Large intestine (tissue), 3 donors: ENCODE measurements around the gene HOXA4. TPM values are rescaled to one million over a fixed set of nuclear protein-coding genes. Genes with fewer than 3 reads are reported as not detected.

ENCODE experiments used
- DNase-seq, 2 donors: peaks; one replicate each; pipeline versions ENCODE4 v3.0.0 to v3.0.0-alpha.2; 2013
- H3K27ac ChIP-seq: one replicate; pipeline ENCODE4 v1.5.1; 2013; ENCODE audit warnings: low read length
- H3K27me3 ChIP-seq: 2 replicates; pipeline ENCODE4 v1.6.1; 2013; ENCODE audit warnings: low read length; ENCODE audit not compliant: control insufficient read depth, insufficient read depth
- H3K36me3 ChIP-seq: 2 replicates; pipeline ENCODE4 v1.6.1; 2013; ENCODE audit warnings: low read length; ENCODE audit not compliant: control insufficient read depth, insufficient read depth
- H3K4me1 ChIP-seq: one replicate; pipeline ENCODE4 v1.6.1; 2013; ENCODE audit warnings: low read length; ENCODE audit not compliant: control insufficient read depth, insufficient read depth
- H3K4me3 ChIP-seq: one replicate; pipeline ENCODE4 v1.5.1; 2013; ENCODE audit warnings: low read length
- H3K9me3 ChIP-seq: one replicate; pipeline ENCODE4 v1.6.1; 2013; ENCODE audit warnings: mild to moderate bottlenecking, low read depth, low read length, moderate library complexity; ENCODE audit not compliant: control insufficient read depth
- WGBS: methylation state at CpG from one replicate; pipeline ENCODE4 v1.1.5; 2013; ENCODE audit warnings: low lambda C conversion rate; ENCODE audit not compliant: insufficient coverage; 5-methylcytosine and 5-hydroxymethylcytosine counted together
- polyA plus RNA-seq: library from polyadenylated mRNA; unstranded; fragments of 120-200 nt; gene quantifications from one replicate; pipeline ENCODE4 v1.2.1, GENCODE V29; 2013

Gene HOXA4
- polyA plus RNA-seq, 1 donor, result 19.7 TPM

- no peak overlapping the region for H3K4me3 ChIP-seq
- no peaks in the 10 kb centered on the region for H3K36me3 ChIP-seq
- no peak overlapping the region for H3K27ac ChIP-seq
- peaks cover 94% of the 10 kb centered on the region for H3K27me3 ChIP-seq
- peaks cover 17% of the 10 kb centered on the region for H3K9me3 ChIP-seq
- DNase-seq, result no peak
- peaks cover 3% of the 10 kb centered on the region for H3K4me1 ChIP-seq
- WGBS, result no CpG with 5 or more reads among the region's 12 CpGs
Observed at GRCh38 chr7:27174874-27175625, 44.5 kb upstream of the HOXA4 start.

GRCh38 chr7:27173956-27174873, 43.7 kb upstream of the HOXA4 start, which contains the start of gene HOXA10:
HOXA10 (minus strand) TSS chr7:27174320; CDS start chr7:27174306, 14 bp downstream.
- H3K36me3 ChIP-seq, result no peaks in the 10 kb centered on the region
- H3K27ac ChIP-seq, result no peak within 1 kb of the TSS
- H3K9me3 ChIP-seq, result peaks cover 25% of the 10 kb centered on the region
- H3K27me3 ChIP-seq, result peaks cover 94% of the 10 kb centered on the region
- no peak for DNase-seq
- H3K4me1 ChIP-seq, result peaks cover 3% of the 10 kb centered on the region
- H3K4me3 ChIP-seq, result peak within 1 kb of the TSS; percentile 35
- no CpG with 5 or more reads among the region's 82 CpGs for WGBS

- Histone ChIP-seq H3K4me3 (no peak overlapping the region), H3K27me3 (peaks cover 94% of the 10 kb centered on the region), H3K4me1 (peaks cover 3% of the 10 kb centered on the region), H3K9me3 (peaks cover 30% of the 10 kb centered on the region), H3K27ac (no peak overlapping the region), H3K36me3 (no peaks in the 10 kb centered on the region)
- no CpG with 5 or more reads among the region's 59 CpGs for WGBS
- no peak for DNase-seq
Observed at GRCh38 chr7:27173511-27173955, 43.0 kb upstream of the HOXA4 start.

GRCh38 chr7:27172823-27173510, 42.4 kb upstream of the HOXA4 start:
- Histone ChIP-seq H3K36me3 (no peaks in the 10 kb centered on the region), H3K27ac (no peak overlapping the region), H3K27me3 (peaks cover 94% of the 10 kb centered on the region), H3K4me1 (peaks cover 3% of the 10 kb centered on the region), H3K4me3 (peak overlapping the region; percentile 35), H3K9me3 (peaks cover 34% of the 10 kb centered on the region)
- no CpG with 5 or more reads among the region's 58 CpGs for WGBS
- no peak for DNase-seq

GRCh38 chr7:27172315-27172774, 41.8 kb upstream of the HOXA4 start:
- Histone ChIP-seq H3K4me1 (peaks cover 3% of the 10 kb centered on the region), H3K36me3 (no peaks in the 10 kb centered on the region), H3K27ac (no peak overlapping the region), H3K9me3 (peaks cover 34% of the 10 kb centered on the region), H3K27me3 (peaks cover 94% of the 10 kb centered on the region), H3K4me3 (peak overlapping the region; percentile 35)
- no peak for DNase-seq
- WGBS, result no CpG with 5 or more reads among the region's 10 CpGs

- Histone ChIP-seq H3K36me3 (no peaks in the 10 kb centered on the region), H3K4me3 (no peak overlapping the region), H3K27me3 (peaks cover 94% of the 10 kb centered on the region), H3K9me3 (peaks cover 35% of the 10 kb centered on the region), H3K4me1 (peaks cover 3% of the 10 kb centered on the region), H3K27ac (no peak overlapping the region)
- no peak for DNase-seq
- WGBS, result 0% methylated on average over 4 of the region's 30 CpGs
Observed at GRCh38 chr7:27171637-27172314, 41.2 kb upstream of the HOXA4 start.

GRCh38 chr7:27171325-27171636, 40.7 kb upstream of the HOXA4 start:
- H3K4me1 ChIP-seq, result peaks cover 3% of the 10 kb centered on the region
- H3K27me3 ChIP-seq, result peaks cover 94% of the 10 kb centered on the region

GRCh38 chr7:27170426-27171324, 40.1 kb upstream of the HOXA4 start:
- Histone ChIP-seq H3K9me3 (peaks cover 43% of the 10 kb centered on the region), H3K36me3 (no peaks in the 10 kb centered on the region), H3K27ac (peak overlapping the region; percentile 38), H3K4me1 (peaks cover 3% of the 10 kb centered on the region), H3K27me3 (peaks cover 94% of the 10 kb centered on the region), H3K4me3 (peak overlapping the region; percentile 43)
- DNase-seq, result no peak
- 13% methylated on average over 9 of the region's 11 CpGs for WGBS

More at GRCh38 chr7:27171325-27171636, 40.7 kb upstream of the HOXA4 start:
- DNase-seq, result no peak
- peaks cover 39% of the 10 kb centered on the region for H3K9me3 ChIP-seq
- H3K36me3 ChIP-seq, result no peaks in the 10 kb centered on the region
- H3K27ac ChIP-seq, result no peak overlapping the region
- no CpG with 5 or more reads among the region's 8 CpGs for WGBS
- no peak overlapping the region for H3K4me3 ChIP-seq
